SIG-M5 treated with dmso at 0.1 percent for 504 hours (cell line): ENCODE measurements around the gene C18orf54.
A peak's percentile ranks its signal among the peaks of the same experiment; 100 is the strongest.
"Not testable (repeated sequence)": the region's sequence is repeated elsewhere in the genome, so short reads cannot be mapped to it uniquely, and the experiment has no call there.

Experiments
- DNase-seq: peaks from one replicate; lab custom pipeline; 2025; ENCODE audit not compliant: unreplicated experiment; lab: John Stamatoyannopoulos, UW

Gene C18orf54

GRCh38 chr18:54386800-54387495 is 29.2 kb downstream of the C18orf54 start:
- DNase-seq, result not testable (repeated sequence)

GRCh38 chr18:54387631-54388030 is 29.9 kb downstream of the C18orf54 start:
- DNase-seq, result no peak

GRCh38 chr18:54388203-54389142 is 30.8 kb downstream of the C18orf54 start:
- peak; percentile 57 for DNase-seq

- DNase-seq, result no peak
Observed at GRCh38 chr18:54389143-54389505, 31.4 kb downstream of the C18orf54 start.

- DNase-seq, result no peak
Observed at GRCh38 chr18:54390838-54391237, 33.1 kb downstream of the C18orf54 start.

DNA sequence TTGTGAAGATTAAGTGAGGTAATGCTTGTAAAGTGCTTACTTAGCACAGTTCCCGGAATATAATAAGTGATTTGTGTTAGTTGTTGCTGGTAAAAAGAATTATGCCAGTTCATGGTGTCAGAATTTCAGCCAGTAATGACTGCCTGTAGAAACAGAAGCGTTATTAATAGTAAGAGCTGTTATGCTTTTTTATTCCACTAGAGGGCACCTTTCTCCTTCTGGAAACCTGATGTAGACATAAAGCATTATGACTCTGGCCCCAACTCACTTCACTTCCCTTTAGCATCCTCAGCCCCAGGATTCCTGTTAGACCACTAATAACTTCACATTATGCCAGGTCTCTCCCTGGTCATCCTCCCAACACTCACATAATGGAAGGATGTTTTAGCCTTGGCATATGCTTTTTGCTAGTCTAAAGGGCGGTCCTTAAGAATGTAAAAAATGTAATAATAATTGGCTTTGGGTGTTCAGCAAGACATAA is 34.9 kb downstream of the C18orf54 start:
- DNase-seq, result peak; percentile 82

DNA sequence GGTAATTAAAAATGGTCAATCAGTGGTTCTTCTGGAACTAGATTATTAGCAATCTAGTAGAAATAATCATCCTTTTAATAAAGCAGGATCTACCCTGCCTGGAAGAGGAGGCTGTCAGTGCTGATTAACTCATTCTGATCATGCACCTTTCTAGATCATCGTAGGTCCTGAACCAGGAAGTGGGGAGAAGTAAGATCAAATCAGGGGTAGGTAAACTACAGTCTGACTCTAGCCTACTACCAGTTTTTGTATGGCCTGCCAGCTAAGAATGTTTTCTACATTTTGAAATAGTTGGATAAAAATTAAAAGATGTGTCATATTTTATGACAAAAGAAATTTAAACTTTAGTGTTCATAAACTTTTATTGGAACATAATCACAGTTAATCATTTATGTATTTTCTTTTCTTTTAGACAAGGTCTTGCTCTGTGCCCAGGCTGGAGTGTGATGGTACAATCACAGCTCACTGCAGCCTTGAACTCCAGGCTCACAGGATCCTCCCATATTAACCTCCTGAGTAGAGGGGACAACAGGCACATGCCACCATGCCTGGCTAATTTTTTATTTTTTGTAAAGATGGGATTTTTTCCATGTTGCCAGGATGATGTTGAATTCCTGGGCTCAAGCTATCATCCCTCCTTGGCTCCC is 36.1 kb downstream of the C18orf54 start:
- no peak for DNase-seq

DNA sequence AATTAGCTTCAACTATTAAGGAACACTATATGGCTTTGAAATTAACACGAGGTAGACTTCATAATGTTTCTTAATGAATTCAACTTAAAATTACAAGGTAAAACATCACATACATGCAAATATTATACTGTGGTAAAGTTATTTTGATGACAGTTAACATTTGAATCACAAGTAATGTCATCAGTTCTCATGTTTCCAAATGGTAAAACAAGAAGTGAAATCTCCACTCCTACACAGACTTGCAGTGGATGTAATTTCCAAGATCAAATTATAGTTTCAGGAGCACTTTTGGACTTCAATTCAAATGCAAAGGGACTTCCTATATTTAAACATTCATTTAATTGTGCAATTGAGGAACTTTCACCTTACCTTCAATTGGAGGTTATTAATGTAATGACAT is 39.1 kb downstream of the C18orf54 start:
- no peak for DNase-seq

DNA sequence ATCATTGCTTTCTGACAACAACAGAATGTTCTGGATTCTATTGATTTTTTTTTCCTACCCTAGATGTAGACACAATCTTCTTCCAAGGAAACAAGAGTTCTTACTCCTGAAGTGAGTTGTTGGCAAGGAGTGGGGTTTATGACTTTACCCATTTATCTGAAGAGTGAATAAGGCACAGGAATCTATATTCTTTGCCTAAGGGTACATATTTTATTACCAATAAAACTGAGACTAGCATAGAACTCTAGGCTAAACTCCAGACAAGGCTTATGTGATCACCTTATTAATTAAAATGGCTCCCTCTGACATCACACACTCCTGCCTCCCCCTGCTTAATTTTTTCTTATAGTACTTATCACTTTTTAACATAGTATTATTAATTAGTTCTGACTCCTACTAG is 47.6 kb downstream of the C18orf54 start:
- DNase-seq, result no peak

DNA sequence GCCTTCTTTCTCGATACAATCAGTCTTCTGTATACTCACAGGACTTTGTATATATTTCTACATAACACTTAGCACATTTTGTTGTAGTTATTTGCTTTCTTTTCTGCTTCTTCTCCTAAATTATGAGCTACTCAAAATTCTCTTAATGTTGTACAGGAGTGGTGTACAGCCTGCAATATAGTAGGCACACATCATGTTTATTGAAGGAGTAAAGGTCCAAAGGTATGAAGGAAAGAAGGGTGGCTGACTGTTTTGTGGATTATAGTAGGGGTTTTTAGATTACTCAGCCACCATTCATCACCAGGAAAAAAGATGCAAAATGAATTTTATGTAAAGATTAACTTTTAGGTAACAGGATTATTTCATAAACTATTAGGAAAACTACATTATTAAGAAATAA is 54.1 kb downstream of the C18orf54 start:
- no peak for DNase-seq

- DNase-seq, result no peak
Observed at GRCh38 chr18:54415086-54415485, 57.4 kb downstream of the C18orf54 start.

DNA sequence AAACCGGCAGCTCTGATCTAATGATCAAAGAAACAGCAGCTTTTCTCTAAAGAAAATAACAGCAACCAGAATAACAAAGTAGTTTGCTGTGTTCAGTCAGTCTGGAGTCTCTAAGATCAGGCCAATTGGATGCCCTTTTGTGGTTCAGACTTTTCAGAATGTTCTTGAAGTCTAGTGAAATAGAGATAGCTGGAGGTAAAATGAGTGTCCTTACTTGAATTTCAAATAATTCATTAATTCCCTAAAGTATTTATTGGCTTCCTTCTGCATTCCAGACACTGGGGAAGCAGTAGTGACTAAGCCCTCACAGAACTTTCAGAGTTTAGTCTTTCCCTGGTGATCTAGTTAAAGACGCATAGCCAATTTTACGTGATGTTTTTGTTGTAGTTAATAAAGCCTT is 58.7 kb downstream of the C18orf54 start:
- DNase-seq, result no peak

- no peak for DNase-seq
Observed at GRCh38 chr18:54423831-54424230, 66.1 kb downstream of the C18orf54 start.

DNA sequence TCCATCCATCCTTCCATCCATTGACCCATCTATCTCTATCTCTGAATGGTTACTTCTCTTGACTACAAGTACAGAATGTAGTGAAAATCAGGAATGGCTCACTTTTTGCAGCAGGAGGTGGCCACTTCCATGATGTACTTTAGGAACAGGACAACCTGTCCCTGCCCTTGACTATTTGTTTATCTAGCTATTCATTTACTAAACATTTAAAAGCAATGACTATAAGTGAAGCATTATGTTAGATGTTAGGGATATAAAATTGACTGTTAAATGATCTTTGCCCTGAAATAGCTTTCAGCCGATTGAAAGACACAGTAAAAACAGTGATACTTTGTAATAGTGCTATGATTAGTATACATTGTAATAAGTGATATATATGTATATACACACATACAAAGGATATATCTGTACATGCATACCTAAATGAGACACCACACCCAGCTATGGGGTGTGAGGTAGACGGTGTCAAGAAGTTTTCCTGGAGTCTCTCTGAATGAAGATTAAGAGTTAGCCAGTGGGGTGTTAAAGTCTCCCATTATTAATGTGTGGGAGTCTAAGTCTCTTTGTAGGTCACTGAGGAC is 68.5 kb downstream of the C18orf54 start:
- DNase-seq, result no peak
